ENCODE measurements around the gene SENP5.

GRCh38 chr3:196927571-196928453, 60.1 kb downstream of the SENP5 start:
- TF ChIP-seq, protein P1, sequence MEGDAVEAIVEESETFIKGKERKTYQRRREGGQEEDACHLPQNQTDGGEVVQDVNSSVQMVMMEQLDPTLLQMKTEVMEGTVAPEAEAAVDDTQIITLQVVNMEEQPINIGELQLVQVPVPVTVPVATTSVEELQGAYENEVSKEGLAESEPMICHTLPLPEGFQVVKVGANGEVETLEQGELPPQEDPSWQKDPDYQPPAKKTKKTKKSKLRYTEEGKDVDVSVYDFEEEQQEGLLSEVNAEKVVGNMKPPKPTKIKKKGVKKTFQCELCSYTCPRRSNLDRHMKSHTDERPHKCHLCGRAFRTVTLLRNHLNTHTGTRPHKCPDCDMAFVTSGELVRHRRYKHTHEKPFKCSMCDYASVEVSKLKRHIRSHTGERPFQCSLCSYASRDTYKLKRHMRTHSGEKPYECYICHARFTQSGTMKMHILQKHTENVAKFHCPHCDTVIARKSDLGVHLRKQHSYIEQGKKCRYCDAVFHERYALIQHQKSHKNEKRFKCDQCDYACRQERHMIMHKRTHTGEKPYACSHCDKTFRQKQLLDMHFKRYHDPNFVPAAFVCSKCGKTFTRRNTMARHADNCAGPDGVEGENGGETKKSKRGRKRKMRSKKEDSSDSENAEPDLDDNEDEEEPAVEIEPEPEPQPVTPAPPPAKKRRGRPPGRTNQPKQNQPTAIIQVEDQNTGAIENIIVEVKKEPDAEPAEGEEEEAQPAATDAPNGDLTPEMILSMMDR (conservative IDR thresholded peaks at IDR 0.05) = no peak
- TF ChIP-seq EZH2 (IDR thresholded peaks at IDR 0.05; ENCODE audit: low read depth) = no peak
